ENCODE measurements around the gene TCF4. TPM values are rescaled to one million over a fixed set of nuclear protein-coding genes. Genes with fewer than 3 reads are reported as not detected.
A peak's percentile ranks its signal among the peaks of the same experiment; 100 is the strongest.

The TCF4 gene
- total and polyA plus RNA-seq, 4 donors = 4.3 to 15.3 (median 11.5) TPM

DNA sequence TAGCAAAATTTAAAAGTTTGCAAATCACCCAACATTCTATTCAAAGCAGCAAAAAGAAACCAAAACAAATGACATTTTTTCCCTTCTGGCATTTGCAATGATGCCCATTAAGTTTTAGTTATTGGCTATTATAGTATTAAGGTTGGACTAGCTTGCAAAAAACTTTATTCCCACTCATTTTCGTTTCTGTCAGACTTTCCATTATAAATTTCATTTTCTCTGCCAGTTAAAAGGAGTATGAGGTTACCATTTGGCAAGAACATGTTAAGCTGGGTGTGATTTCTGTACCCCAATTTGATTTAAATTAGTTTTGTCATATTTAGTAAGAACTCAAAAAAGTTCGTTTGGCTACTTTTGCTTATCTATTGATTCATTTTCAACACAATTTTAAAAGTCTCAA, 187.9 kb downstream of the TCF4 start (continued):
- TF ChIP-seq, protein P1, sequence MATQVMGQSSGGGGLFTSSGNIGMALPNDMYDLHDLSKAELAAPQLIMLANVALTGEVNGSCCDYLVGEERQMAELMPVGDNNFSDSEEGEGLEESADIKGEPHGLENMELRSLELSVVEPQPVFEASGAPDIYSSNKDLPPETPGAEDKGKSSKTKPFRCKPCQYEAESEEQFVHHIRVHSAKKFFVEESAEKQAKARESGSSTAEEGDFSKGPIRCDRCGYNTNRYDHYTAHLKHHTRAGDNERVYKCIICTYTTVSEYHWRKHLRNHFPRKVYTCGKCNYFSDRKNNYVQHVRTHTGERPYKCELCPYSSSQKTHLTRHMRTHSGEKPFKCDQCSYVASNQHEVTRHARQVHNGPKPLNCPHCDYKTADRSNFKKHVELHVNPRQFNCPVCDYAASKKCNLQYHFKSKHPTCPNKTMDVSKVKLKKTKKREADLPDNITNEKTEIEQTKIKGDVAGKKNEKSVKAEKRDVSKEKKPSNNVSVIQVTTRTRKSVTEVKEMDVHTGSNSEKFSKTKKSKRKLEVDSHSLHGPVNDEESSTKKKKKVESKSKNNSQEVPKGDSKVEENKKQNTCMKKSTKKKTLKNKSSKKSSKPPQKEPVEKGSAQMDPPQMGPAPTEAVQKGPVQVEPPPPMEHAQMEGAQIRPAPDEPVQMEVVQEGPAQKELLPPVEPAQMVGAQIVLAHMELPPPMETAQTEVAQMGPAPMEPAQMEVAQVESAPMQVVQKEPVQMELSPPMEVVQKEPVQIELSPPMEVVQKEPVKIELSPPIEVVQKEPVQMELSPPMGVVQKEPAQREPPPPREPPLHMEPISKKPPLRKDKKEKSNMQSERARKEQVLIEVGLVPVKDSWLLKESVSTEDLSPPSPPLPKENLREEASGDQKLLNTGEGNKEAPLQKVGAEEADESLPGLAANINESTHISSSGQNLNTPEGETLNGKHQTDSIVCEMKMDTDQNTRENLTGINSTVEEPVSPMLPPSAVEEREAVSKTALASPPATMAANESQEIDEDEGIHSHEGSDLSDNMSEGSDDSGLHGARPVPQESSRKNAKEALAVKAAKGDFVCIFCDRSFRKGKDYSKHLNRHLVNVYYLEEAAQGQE (IDR thresholded peaks at IDR 0.05) = no peak
- TF ChIP-seq RAD21 (IDR thresholded peaks at IDR 0.05) = no peak

DNA sequence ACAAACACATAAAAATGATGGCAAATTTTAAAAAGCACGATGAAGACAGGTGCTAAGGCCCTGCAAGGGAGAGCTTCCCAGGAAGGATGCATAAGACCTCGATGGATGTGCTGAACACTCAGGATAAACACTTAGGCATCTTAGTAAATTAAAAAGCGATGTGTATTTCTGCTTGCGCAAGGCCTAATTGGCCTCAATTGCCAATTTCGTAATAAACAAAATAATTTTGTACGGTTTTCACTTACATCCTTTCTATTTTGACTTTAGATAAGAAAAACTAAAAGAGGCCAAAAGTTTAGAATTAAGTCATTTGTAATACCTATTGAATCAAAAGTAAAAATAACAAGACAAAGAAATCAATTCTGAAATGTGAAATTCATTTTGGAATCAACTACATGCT, 189.1 kb downstream of the TCF4 start:
- Histone ChIP-seq H3K9me3 (ENCODE audit: control insufficient read depth in 4 of 4, low read length in 3 of 4) (no peaks in the 10 kb centered on the region), H3K36me3 (ENCODE audit: control insufficient read depth in 4 of 4, insufficient read depth in 3 of 4, low read depth in 1 of 4, low read length in 3 of 4) (no peaks in the 10 kb centered on the region), H3K9ac (ENCODE audit: low read depth in 1 of 2, low read length in 2 of 2) (no peak overlapping the region), H3K27ac (ENCODE audit: low read depth in 1 of 2, low read length in 2 of 2) (peak overlapping the region in 1 of 2 donors; percentile 18), H3K4me1 (ENCODE audit: control insufficient read depth in 4 of 4, insufficient read depth in 4 of 4, low read length in 3 of 4) (no peaks in the 10 kb centered on the region), H3K4me3 (ENCODE audit: low read depth in 1 of 3, low read length in 3 of 3) (no peak overlapping the region), H3K27me3 (ENCODE audit: control insufficient read depth in 4 of 4, insufficient read depth in 4 of 4, low read length in 3 of 4) (no peaks in the 10 kb centered on the region)
- 75% methylated on average over 6 of the region's 6 CpGs for WGBS
- no peak for TF ChIP-seq GABPA (IDR thresholded peaks at IDR 0.05 in 1 of 2, conservative IDR thresholded peaks at IDR 0.05 in 1 of 2)
- TF ChIP-seq, protein P2, sequence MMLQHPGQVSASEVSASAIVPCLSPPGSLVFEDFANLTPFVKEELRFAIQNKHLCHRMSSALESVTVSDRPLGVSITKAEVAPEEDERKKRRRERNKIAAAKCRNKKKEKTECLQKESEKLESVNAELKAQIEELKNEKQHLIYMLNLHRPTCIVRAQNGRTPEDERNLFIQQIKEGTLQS (IDR thresholded peaks at IDR 0.05) = no peak
- no peak for TF ChIP-seq JUND (IDR thresholded peaks at IDR 0.05)
- TF ChIP-seq FOXA2 (IDR thresholded peaks at IDR 0.05) = no peak
- no peak for TF ChIP-seq TAF1 (conservative IDR thresholded peaks at IDR 0.05)
- no peak for TF ChIP-seq NR2F2 (IDR thresholded peaks at IDR 0.05)
- TF ChIP-seq RXRA (IDR thresholded peaks at IDR 0.05) = no peak
- DNase-seq (ENCODE audit: low spot score) = no peak

DNA sequence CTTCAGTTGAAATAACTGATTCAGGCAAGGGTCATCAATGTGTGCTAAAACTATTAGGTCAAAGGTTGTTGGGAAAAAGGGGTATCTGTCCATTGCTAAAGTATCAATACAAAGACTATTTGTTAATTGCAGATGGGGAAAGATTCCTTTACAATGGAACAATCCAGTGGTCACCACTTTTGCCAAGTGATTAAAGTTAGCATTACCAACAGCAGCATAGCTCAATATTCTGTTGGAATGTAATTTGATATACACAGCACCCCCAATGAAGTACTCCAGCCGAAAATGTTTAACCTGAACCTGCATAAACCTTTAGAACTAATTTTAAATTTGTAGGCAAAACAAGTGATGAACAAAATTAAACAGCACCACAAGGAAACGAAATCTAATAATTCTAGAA, 191.0 kb downstream of the TCF4 start:
- WGBS = 81% methylated on average over 2 of the region's 2 CpGs
- Histone ChIP-seq H3K27me3 (ENCODE audit: control insufficient read depth in 4 of 4, insufficient read depth in 4 of 4, low read length in 3 of 4) (no peaks in the 10 kb centered on the region), H3K27ac (ENCODE audit: low read depth in 1 of 2, low read length in 2 of 2) (no peak overlapping the region), H3K4me3 (ENCODE audit: low read depth in 1 of 3, low read length in 3 of 3) (no peak overlapping the region), H3K4me1 (ENCODE audit: control insufficient read depth in 4 of 4, insufficient read depth in 4 of 4, low read length in 3 of 4) (no peaks in the 10 kb centered on the region), H3K9ac (ENCODE audit: low read depth in 1 of 2, low read length in 2 of 2) (no peak overlapping the region), H3K36me3 (ENCODE audit: control insufficient read depth in 4 of 4, insufficient read depth in 3 of 4, low read depth in 1 of 4, low read length in 3 of 4) (no peaks in the 10 kb centered on the region), H3K9me3 (ENCODE audit: control insufficient read depth in 4 of 4, low read length in 3 of 4) (no peaks in the 10 kb centered on the region)
- TF ChIP-seq, protein P3, sequence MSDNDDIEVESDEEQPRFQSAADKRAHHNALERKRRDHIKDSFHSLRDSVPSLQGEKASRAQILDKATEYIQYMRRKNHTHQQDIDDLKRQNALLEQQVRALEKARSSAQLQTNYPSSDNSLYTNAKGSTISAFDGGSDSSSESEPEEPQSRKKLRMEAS (IDR thresholded peaks at IDR 0.05) = no peak
- no peak for DNase-seq (ENCODE audit: low spot score)

DNA sequence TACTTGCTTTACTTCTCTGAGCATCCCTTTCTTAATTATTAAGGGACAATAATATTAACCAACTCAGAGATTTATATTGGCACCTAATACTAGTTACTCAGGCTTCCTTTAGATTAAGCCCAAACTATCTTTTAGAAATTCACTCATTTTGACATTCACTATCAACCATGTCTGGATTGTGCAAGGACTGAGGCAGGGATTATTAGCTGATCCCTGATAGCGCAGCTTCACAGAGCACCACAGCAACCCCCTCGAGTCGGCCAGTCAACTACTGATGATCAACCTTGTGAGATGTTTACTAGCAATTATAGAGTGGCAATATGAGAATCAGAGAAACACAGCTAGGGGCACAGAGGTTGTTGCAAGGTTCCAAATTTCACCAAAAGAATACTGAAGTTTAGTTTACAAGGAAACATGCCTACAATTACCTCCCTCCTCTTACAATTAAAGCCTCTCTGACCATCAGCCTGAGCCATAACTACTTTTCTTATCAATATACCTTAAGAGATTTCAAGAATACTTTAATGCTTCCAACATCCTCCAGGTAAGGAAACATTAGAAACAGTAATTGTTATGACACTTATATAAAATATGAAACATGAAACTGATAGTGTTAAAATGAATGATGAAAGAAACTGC, 191.6 kb downstream of the TCF4 start:
- no peak for DNase-seq (ENCODE audit: low spot score)
- H3K4me1 ChIP-seq (ENCODE audit: control insufficient read depth in 4 of 4, insufficient read depth in 4 of 4, low read length in 3 of 4) = no peaks in the 10 kb centered on the region
- TF ChIP-seq FOXA1 (IDR thresholded peaks at IDR 0.05) (no peak), TAF1 (conservative IDR thresholded peaks at IDR 0.05) (no peak)
- H3K9ac ChIP-seq (ENCODE audit: low read depth in 1 of 2, low read length in 2 of 2) = no peak overlapping the region
- H3K27ac ChIP-seq (ENCODE audit: low read depth in 1 of 2, low read length in 2 of 2) = no peak overlapping the region
- no peaks in the 10 kb centered on the region for H3K9me3 ChIP-seq (ENCODE audit: control insufficient read depth in 4 of 4, low read length in 3 of 4)
- no peaks in the 10 kb centered on the region for H3K36me3 ChIP-seq (ENCODE audit: control insufficient read depth in 4 of 4, insufficient read depth in 3 of 4, low read depth in 1 of 4, low read length in 3 of 4)
- H3K4me3 ChIP-seq (ENCODE audit: low read depth in 1 of 3, low read length in 3 of 3) = no peak overlapping the region
- 75% methylated on average over 3 of the region's 3 CpGs for WGBS
- no peaks in the 10 kb centered on the region for H3K27me3 ChIP-seq (ENCODE audit: control insufficient read depth in 4 of 4, insufficient read depth in 4 of 4, low read length in 3 of 4)
